K562 (cell line): ENCODE results near the gene EXOC4. TPM values are rescaled to one million over a fixed set of nuclear protein-coding genes. Genes with fewer than 3 reads are reported as not detected.

ENCODE experiments used
- ATAC-seq: fragments of 200-7000 bp; cut with Tn5 transposase; 3 replicates; pipeline ENCODE4 v1.9.1; 2020; ENCODE audit warnings: moderate library complexity
- BruUV-seq: library from RNA; stranded (reverse); fragments of 400-500 nt; replicated peaks from 2 replicates; lab custom pipeline; 2021; lab: Mats Ljungman, UMichigan
- CTCF ChIA-PET: fragments of 300-600 bp; formaldehyde crosslinking; extraction: SDS; loops from one replicate; lab custom pipeline; 2021; ENCODE audit warnings: low intra/inter-chr PET ratio; lab: Yijun Ruan, JAX
- POLR2A ChIA-PET: fragments of 300-600, 350-650 bp; sonication (Branson Sonifier 250); formaldehyde crosslinking; extraction: SDS; loops from one replicate; lab custom pipeline; 2021; ENCODE audit warnings: antibody characterized with exemption, inconsistent platforms; lab: Yijun Ruan, JAX
- DNase-seq, 4 experiments: peaks; one replicate each; pipeline versions ENCODE4 v3.0.0 to v3.0.0-alpha.2; 2011 to 2018; ENCODE audit warnings: low spot score in 3 of 4, mixed read lengths in 3 of 4; ENCODE audit errors: extremely low read depth in 1 of 4
- FAIRE-seq: peaks from 2 replicates; lab custom pipeline; 2011; peaks lifted over from hg19 to GRCh38; lab: Jason Lieb, UNC
- H2AFZ ChIP-seq: 2 replicates; pipeline ENCODE4 v1.6.0; 2011; ENCODE audit warnings: low read depth, low read length, control low read depth, inconsistent platforms
- H3K27ac ChIP-seq: fragments of 200-600 bp; 3 replicates; pipeline ENCODE4 v1.8.0; 2011; ENCODE audit warnings: low read depth, mild to moderate bottlenecking, control low read depth, inconsistent platforms, low read length, moderate library complexity, mixed read lengths; ENCODE audit errors: extremely low read depth
- H3K27me3 ChIP-seq, 2 experiments: fragments of 300-600 bp in 1 of 2; 2 replicates in 1 of 2; 3 replicates in 1 of 2; pipeline versions ENCODE4 v1.6.0 to v1.8.0; 2011; ENCODE audit warnings: inconsistent platforms in 2 of 2, low read length in 2 of 2, mild to moderate bottlenecking in 1 of 2, mixed read lengths in 1 of 2, moderate library complexity in 1 of 2; ENCODE audit not compliant: control insufficient read depth in 2 of 2, insufficient read depth in 2 of 2
- H3K36me3 ChIP-seq: fragments of 300-600 bp; 3 replicates; pipeline ENCODE4 v1.8.0; 2011; ENCODE audit warnings: mild to moderate bottlenecking, low read length, inconsistent platforms; ENCODE audit not compliant: control insufficient read depth, insufficient read depth
- H3K4me1 ChIP-seq, 2 experiments: fragments of 200-600 bp in 1 of 2; replicated peaks in 1 of 2; 2 replicates in 1 of 2; 3 replicates in 1 of 2; pipeline versions ENCODE4 v1.5.1 to v1.8.0; 2011; ENCODE audit warnings: inconsistent platforms in 2 of 2, low read length in 2 of 2, mild to moderate bottlenecking in 1 of 2, mixed read lengths in 1 of 2, moderate library complexity in 1 of 2; ENCODE audit not compliant: control insufficient read depth in 2 of 2, insufficient read depth in 2 of 2
- H3K4me2 ChIP-seq: 2 replicates; pipeline ENCODE4 v1.6.1; 2011; ENCODE audit warnings: low read length, control low read depth, inconsistent platforms, mixed read lengths; ENCODE audit not compliant: insufficient read depth
- H3K4me3 ChIP-seq: fragments of 200-600 bp; sonication (generic), shearing (Covaris generic); 2 replicates; pipeline ENCODE4 v1.5.1; 2016; ENCODE audit warnings: control low read depth, inconsistent platforms
- H3K79me2 ChIP-seq: fragments of 200-600 bp; 3 replicates; pipeline ENCODE4 v1.8.0; 2011; ENCODE audit warnings: low read length, inconsistent platforms; ENCODE audit not compliant: control insufficient read depth, insufficient read depth
- H3K9ac ChIP-seq, 2 experiments: 2 replicates each; pipeline versions ENCODE4 v1.6.0 to v1.6.1; 2011; ENCODE audit warnings: low read depth in 2 of 2, low read length in 2 of 2, control low read depth in 1 of 2, inconsistent platforms in 1 of 2, mild to moderate bottlenecking in 1 of 2, mixed read lengths in 1 of 2; ENCODE audit not compliant: insufficient read depth in 1 of 2
- H3K9me1 ChIP-seq: one replicate; pipeline ENCODE4 v1.6.0; 2011; ENCODE audit warnings: inconsistent platforms, mild to moderate bottlenecking, low read length, moderate library complexity; ENCODE audit not compliant: control insufficient read depth, insufficient read depth
- H3K9me3 ChIP-seq: replicated peaks from 2 replicates; pipeline ENCODE4 v1.5.1; 2011; ENCODE audit warnings: low read depth, low read length, inconsistent platforms; ENCODE audit not compliant: control insufficient read depth, insufficient read depth
- H4K20me1 ChIP-seq: replicated peaks from 2 replicates; pipeline ENCODE4 v1.6.1; 2011; ENCODE audit warnings: low read length, inconsistent platforms, mixed read lengths; ENCODE audit not compliant: control insufficient read depth, insufficient read depth
- CBFB ChIP-seq: sonication (generic); formaldehyde crosslinking; IDR thresholded peaks from 2 replicates; pipeline ENCODE4 v1.4.0; 2020; ENCODE audit warnings: mild to moderate bottlenecking, missing genetic modification reagents
- CREM ChIP-seq: IDR thresholded peaks from 2 replicates; pipeline ENCODE4 v1.6.1; 2014; ENCODE audit warnings: antibody characterized with exemption, low read depth
- E2F3 ChIP-seq: fragments of 250-450 bp; sonication (Bioruptor Pico); IDR thresholded peaks from 2 replicates; pipeline ENCODE4 v1.4.0; 2020; ENCODE audit warnings: mild to moderate bottlenecking
- NEUROD1 ChIP-seq: fragments of 150-350 bp; IDR thresholded peaks from 2 replicates; pipeline ENCODE4 v1.6.1; 2014; ENCODE audit warnings: borderline replicate concordance, low read length, low read depth; ENCODE audit not compliant: partially characterized antibody
- RAD21 ChIP-seq, 2 experiments: fragments of 250-450 bp in 1 of 2; fragments of 450-650 bp in 1 of 2; sonication (Bioruptor Pico) in 1 of 2; formaldehyde crosslinking in 1 of 2; IDR thresholded peaks in 1 of 2; conservative IDR thresholded peaks in 1 of 2; 2 replicates each; pipeline versions ENCODE4 v1.4.0 to v1.8.0; 2020 to 2022; ENCODE audit warnings: mild to moderate bottlenecking in 2 of 2, moderate library complexity in 1 of 2
- TCF7 ChIP-seq: sonication (generic); IDR thresholded peaks from 2 replicates; pipeline ENCODE4 v1.6.1; 2016; ENCODE audit warnings: antibody characterized with exemption, borderline replicate concordance
- YY1 ChIP-seq, 3 experiments: IDR thresholded peaks; 2 replicates each; pipeline ENCODE4 v1.6.1; 2011; ENCODE audit warnings: low read length in 2 of 3, mild to moderate bottlenecking in 2 of 3, moderate library complexity in 2 of 3, borderline replicate concordance in 1 of 3, control low read depth in 1 of 3, low read depth in 1 of 3; ENCODE audit not compliant: insufficient read depth in 3 of 3, insufficient replicate concordance in 2 of 3, control insufficient read depth in 1 of 3, insufficient read length in 1 of 3; ENCODE audit errors: extremely low read depth in 1 of 3
- whole genome bisulfite sequencing: fragments of 100-300 bp; shearing (Covaris generic); methylation state at CpG from one replicate; pipeline ENCODE4 v1.1.6; 2016; ENCODE audit warnings: low coverage, mixed read lengths; ENCODE audit not compliant: insufficient coverage; ENCODE audit errors: missing lambda C conversion rate; 5-methylcytosine and 5-hydroxymethylcytosine counted together
- in situ Hi-C: fragments of 300-500 bp; cut with MboI; formaldehyde crosslinking; loops from 4 replicates; pipeline ENCODE4 v1.15.0; 2018; ENCODE audit warnings: inconsistent platforms, mixed read lengths
- intact Hi-C: fragments of 100-400 bp; cut with micrococcal nuclease; formaldehyde crosslinking; loops from 2 replicates; pipeline ENCODE4 v1.14.2; 2022
- polyA plus RNA-seq, 8 experiments: library from polyadenylated mRNA; depleted of rRNA in 4 of 8; stranded (reverse) in 5 of 8; unstranded in 3 of 8; fragments of >200 nt; fragmentation: Nextera tagmentation in 2 of 8; fragmentation: Illumina TruSeq in 1 of 8; extraction: Ambion mirVana in 2 of 8; extraction: Trizol in 1 of 8; gene quantifications; 2 replicates each; pipeline versions ENCODE4 v1.2.1 to v1.2.3, GENCODE V29; 2011 to 2014; ENCODE audit warnings: inconsistent platforms in 1 of 8, missing spikeins in 1 of 8
- total RNA-seq, 7 experiments: library from RNA; depleted of rRNA in 6 of 7; stranded (reverse); fragments of >200 nt in 6 of 7; fragmentation: Illumina TruSeq in 2 of 7; extraction: Trizol in 2 of 7; gene quantifications; 2 replicates each; pipeline versions ENCODE4 v1.2.1 to v1.2.3, GENCODE V29; 2011 to 2021; ENCODE audit warnings: low replicate concordance in 1 of 7
- TF ChIP-seq, protein P1 (sequence below), 3 experiments: IDR thresholded peaks in 2 of 3; conservative IDR thresholded peaks in 1 of 3; 2 replicates each; pipeline ENCODE4 v1.5.1; 2011 to 2012; ENCODE audit warnings: low read length in 3 of 3, mild to moderate bottlenecking in 3 of 3, control low read depth in 2 of 3, improper control_type of control experiment in 1 of 3, inconsistent platforms in 1 of 3, low read depth in 1 of 3, mixed read lengths in 1 of 3, moderate library complexity in 1 of 3; ENCODE audit not compliant: insufficient read depth in 2 of 3
- TF ChIP-seq, protein P2 (sequence below): sonication (generic); formaldehyde crosslinking; IDR thresholded peaks from 2 replicates; pipeline ENCODE4 v1.8.0; 2023; ENCODE audit warnings: mild to moderate bottlenecking, missing genetic modification reagents

EXOC4 gene
- total and polyA plus RNA-seq, 9 of the 15 experiments (the other 6 are each of a cell fraction or from before 2014, with no cell fraction given): 18.5 to 73.1 (median 46.6) TPM

DNA sequence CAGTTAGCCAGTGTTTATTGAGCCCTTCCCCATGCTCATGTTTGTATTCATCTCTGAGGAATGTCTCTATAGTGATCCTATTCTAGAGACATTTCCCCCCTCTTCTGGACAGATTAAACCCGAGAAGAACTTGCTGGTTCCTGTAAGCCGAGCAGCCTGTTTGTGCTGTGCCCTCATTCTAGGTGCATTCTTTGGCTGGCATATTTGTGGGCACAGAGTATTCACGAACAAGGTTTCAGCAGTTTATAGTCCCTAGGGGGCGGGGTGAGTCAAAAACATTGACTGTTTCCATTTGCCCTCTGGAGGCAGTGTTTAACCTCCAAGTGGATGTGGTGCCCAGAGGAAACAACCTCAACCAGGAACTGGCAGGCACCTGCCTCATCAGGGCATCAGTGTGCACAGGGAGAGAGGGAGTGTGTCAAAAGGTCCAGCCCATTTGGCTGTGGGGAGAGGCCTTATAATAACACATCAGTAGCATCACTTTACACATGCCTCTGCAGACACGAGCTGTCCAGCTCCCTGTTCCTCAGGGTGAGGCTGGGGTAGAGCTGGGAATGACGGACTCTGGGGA, 600.9 kb downstream of the EXOC4 start:
- peak; percentile 57 for FAIRE-seq
- H3K4me1 ChIP-seq: no peaks in the 10 kb centered on the region
- intact Hi-C loops: loop anchor here (2.0 to 10.0 kb wide), 3 partner anchors 137 to 471 kb away; no protein-coding TSS in a partner anchor
- H3K27ac ChIP-seq: no peak overlapping the region
- BruUV-seq: no TSS peak
- H3K4me3 ChIP-seq: no peak overlapping the region
- ATAC-seq: peak; percentile 96
- H3K9me1 ChIP-seq: no peaks in the 10 kb centered on the region
- in situ Hi-C loops: no loop called here
- no peaks in the 10 kb centered on the region; the same call in 1 of the 2 replicates for H4K20me1 ChIP-seq
- no peaks in the 10 kb centered on the region for H3K79me2 ChIP-seq
- no peak overlapping the region for H3K9ac ChIP-seq
- TF ChIP-seq, protein P1, sequence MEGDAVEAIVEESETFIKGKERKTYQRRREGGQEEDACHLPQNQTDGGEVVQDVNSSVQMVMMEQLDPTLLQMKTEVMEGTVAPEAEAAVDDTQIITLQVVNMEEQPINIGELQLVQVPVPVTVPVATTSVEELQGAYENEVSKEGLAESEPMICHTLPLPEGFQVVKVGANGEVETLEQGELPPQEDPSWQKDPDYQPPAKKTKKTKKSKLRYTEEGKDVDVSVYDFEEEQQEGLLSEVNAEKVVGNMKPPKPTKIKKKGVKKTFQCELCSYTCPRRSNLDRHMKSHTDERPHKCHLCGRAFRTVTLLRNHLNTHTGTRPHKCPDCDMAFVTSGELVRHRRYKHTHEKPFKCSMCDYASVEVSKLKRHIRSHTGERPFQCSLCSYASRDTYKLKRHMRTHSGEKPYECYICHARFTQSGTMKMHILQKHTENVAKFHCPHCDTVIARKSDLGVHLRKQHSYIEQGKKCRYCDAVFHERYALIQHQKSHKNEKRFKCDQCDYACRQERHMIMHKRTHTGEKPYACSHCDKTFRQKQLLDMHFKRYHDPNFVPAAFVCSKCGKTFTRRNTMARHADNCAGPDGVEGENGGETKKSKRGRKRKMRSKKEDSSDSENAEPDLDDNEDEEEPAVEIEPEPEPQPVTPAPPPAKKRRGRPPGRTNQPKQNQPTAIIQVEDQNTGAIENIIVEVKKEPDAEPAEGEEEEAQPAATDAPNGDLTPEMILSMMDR (IDR thresholded peaks at IDR 0.05 in 2 of 3, conservative IDR thresholded peaks at IDR 0.05 in 1 of 3; ENCODE audit: insufficient read depth in 2 of 3, low read depth in 1 of 3, low read length in 3 of 3): peak; percentile 91 to 99 (median 99)
- TF ChIP-seq CREM (0 out of 2 replicates have a peak, but pooled peaks have one; percentile 9), E2F3 (CRISPR knock-in tag) (no peak), TCF7 (0 out of 2 replicates have a peak, but pooled peaks have one; percentile 32), NEUROD1 (no peak), YY1 (IDR thresholded peaks at IDR 0.05; ENCODE audit: borderline replicate concordance in 1 of 3, control insufficient read depth in 1 of 3, extremely low read depth in 1 of 3, insufficient read depth in 3 of 3, insufficient read length in 1 of 3, insufficient replicate concordance in 2 of 3, low read depth in 1 of 3, low read length in 2 of 3) (peak in 1 of 3 experiments; percentile 14), RAD21 (CRISPR knock-in tag; conservative IDR thresholded peaks at IDR 0.05 in 1 of 2, IDR thresholded peaks at IDR 0.05 in 1 of 2) (peak in 1 of 2 experiments; percentile 64; a peak in 3 of 4 replicates), CBFB (CRISPR knock-in tag) (0 out of 2 replicates have a peak, but pooled peaks have one; percentile 41)
- TF ChIP-seq, protein P2, sequence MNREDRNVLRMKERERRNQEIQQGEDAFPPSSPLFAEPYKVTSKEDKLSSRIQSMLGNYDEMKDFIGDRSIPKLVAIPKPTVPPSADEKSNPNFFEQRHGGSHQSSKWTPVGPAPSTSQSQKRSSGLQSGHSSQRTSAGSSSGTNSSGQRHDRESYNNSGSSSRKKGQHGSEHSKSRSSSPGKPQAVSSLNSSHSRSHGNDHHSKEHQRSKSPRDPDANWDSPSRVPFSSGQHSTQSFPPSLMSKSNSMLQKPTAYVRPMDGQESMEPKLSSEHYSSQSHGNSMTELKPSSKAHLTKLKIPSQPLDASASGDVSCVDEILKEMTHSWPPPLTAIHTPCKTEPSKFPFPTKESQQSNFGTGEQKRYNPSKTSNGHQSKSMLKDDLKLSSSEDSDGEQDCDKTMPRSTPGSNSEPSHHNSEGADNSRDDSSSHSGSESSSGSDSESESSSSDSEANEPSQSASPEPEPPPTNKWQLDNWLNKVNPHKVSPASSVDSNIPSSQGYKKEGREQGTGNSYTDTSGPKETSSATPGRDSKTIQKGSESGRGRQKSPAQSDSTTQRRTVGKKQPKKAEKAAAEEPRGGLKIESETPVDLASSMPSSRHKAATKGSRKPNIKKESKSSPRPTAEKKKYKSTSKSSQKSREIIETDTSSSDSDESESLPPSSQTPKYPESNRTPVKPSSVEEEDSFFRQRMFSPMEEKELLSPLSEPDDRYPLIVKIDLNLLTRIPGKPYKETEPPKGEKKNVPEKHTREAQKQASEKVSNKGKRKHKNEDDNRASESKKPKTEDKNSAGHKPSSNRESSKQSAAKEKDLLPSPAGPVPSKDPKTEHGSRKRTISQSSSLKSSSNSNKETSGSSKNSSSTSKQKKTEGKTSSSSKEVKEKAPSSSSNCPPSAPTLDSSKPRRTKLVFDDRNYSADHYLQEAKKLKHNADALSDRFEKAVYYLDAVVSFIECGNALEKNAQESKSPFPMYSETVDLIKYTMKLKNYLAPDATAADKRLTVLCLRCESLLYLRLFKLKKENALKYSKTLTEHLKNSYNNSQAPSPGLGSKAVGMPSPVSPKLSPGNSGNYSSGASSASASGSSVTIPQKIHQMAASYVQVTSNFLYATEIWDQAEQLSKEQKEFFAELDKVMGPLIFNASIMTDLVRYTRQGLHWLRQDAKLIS (CRISPR knock-in tag): no peak
- H3K36me3 ChIP-seq: no peaks in the 10 kb centered on the region
- H3K9me3 ChIP-seq: no peaks in the 10 kb centered on the region
- no peak overlapping the region for H2AFZ ChIP-seq
- no peak overlapping the region for H3K4me2 ChIP-seq
- POLR2A ChIA-PET: no interaction called here
- 21% methylated on average over 6 of the region's 6 CpGs for WGBS
- no peaks in the 10 kb centered on the region for H3K27me3 ChIP-seq
- CTCF ChIA-PET: interaction anchor here (0.9 kb wide), 1 partner anchor 137 kb away, joined by 3 read pairs; no protein-coding TSS in a partner anchor
- DNase-seq: peak; percentile 34 to 54 (median 43)
